Measurements from ENCODE around the gene VCP. TPM values are rescaled to one million over a fixed set of nuclear protein-coding genes. Genes with fewer than 3 reads are reported as not detected.

The VCP gene
- polyA plus RNA-seq, 2 of the 4 experiments (the other 2 are of a cell fraction): 390 to 428 TPM

DNA sequence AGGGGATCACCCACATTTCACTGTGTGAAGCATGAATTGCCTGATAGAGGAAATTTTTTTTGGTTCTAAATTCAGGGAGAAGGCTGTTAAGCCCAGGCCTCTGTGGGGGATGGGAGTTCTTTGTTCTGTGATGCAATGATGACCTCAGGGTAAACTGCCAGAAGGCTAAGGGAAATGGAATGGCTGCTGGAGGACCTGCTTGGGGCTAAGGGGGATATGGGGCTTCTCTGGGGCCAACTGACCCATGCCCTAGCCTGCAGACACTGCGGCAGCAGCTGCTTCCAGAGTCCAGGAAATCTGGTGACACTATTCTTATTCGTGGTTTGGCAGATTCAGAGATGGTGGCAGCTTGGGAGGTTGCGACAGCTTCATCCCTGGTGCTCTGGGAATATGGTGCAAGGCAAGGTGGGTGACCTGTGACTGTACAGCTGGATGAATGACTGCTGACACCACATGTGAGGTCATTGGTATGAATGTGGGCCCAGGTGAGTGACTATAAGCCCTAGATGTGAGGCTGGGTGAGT is 30.3 kb downstream of the VCP start:
- Histone ChIP-seq H3K4me3 (no peak overlapping the region), H3K4me2 (no peak overlapping the region), H3K4me1 (peaks cover 7% of the 10 kb centered on the region; the same call in 2 of the 3 replicates), H3K9me3 (no peaks in the 10 kb centered on the region), H3K27ac (no peak overlapping the region)
- no peak for TF ChIP-seq JUN (IDR thresholded peaks at IDR 0.05)
- no peak for TF ChIP-seq FOSB (CRISPR knock-in tag; IDR thresholded peaks at IDR 0.05)
- TF ChIP-seq, protein P1, sequence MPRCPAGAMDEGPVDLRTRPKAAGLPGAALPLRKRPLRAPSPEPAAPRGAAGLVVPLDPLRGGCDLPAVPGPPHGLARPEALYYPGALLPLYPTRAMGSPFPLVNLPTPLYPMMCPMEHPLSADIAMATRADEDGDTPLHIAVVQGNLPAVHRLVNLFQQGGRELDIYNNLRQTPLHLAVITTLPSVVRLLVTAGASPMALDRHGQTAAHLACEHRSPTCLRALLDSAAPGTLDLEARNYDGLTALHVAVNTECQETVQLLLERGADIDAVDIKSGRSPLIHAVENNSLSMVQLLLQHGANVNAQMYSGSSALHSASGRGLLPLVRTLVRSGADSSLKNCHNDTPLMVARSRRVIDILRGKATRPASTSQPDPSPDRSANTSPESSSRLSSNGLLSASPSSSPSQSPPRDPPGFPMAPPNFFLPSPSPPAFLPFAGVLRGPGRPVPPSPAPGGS (IDR thresholded peaks at IDR 0.05): no peak
- WGBS (ENCODE audit: missing lambda C conversion rate): 85% methylated on average over 3 of the region's 3 CpGs
- peak in 1 of 2 experiments; percentile 6; a peak in 2 of 6 replicates for ATAC-seq
- ChIA-PET CTCF (interaction anchor here (1.4 to 4.2 kb wide), 4 partner anchors 10 to 512 kb away, joined by 4 to 34 read pairs (median 13); no protein-coding TSS in a partner anchor), POLR2A (interaction anchor here (1.1 kb wide), 1 partner anchor 9 kb away, joined by 3 read pairs; no protein-coding TSS in a partner anchor)
- no peak for FAIRE-seq
- no peak for DNase-seq (ENCODE audit: low read depth in 1 of 2, low spot score in 1 of 2)

GRCh38 chr9:35035851-35036701 is 36.3 kb downstream of the VCP start:
- FAIRE-seq: no peak
- no peak for DNase-seq (ENCODE audit: low read depth in 1 of 2, low spot score in 1 of 2)
- no peaks in the 10 kb centered on the region for H3K4me1 ChIP-seq
- WGBS (ENCODE audit: missing lambda C conversion rate): 94% methylated on average over 44 of the region's 48 CpGs
- H3K4me3 ChIP-seq: no peak overlapping the region
- ChIA-PET POLR2A (interaction anchor here (0.8 kb wide), 1 partner anchor 37 kb away, joined by 3 read pairs; the partner anchor contains the start of gene VCP), CTCF (interaction anchor here (0.6 to 1.2 kb wide), 3 partner anchors 14 to 337 kb away, joined by 3 read pairs; no protein-coding TSS in a partner anchor)
- no peak overlapping the region for H3K27ac ChIP-seq
- H3K9me3 ChIP-seq: no peaks in the 10 kb centered on the region
- ATAC-seq: peak in 1 of 2 experiments; percentile 25; a peak in 2 of 6 replicates
- TF ChIP-seq ZC3H11A (IDR thresholded peaks at IDR 0.05) (no peak), ZNF302 (CRISPR knock-in tag; IDR thresholded peaks at IDR 0.05) (no peak), GATA3 (IDR thresholded peaks at IDR 0.05; ENCODE audit: borderline replicate concordance) (no peak), SMC3 (IDR thresholded peaks at IDR 0.05) (no peak), E2F6 (IDR thresholded peaks at IDR 0.05; ENCODE audit: borderline replicate concordance, low read depth) (no peak), RCOR1 (IDR thresholded peaks at IDR 0.05; ENCODE audit: low read depth, low read length) (no peak), RAD21 (conservative IDR thresholded peaks at IDR 0.05 in 1 of 2, IDR thresholded peaks at IDR 0.05 in 1 of 2) (no peak), HDAC2 (IDR thresholded peaks at IDR 0.05) (no peak), EHMT2 (IDR thresholded peaks at IDR 0.05; ENCODE audit: low read depth) (no peak), MAX (IDR thresholded peaks at IDR 0.05) (no peak), NPAS2 (CRISPR knock-in tag; IDR thresholded peaks at IDR 0.05; ENCODE audit: borderline replicate concordance) (no peak), ELK1 (IDR thresholded peaks at IDR 0.05; ENCODE audit: low read depth, low read length) (no peak), KDM1A (IDR thresholded peaks at IDR 0.05; ENCODE audit: low read depth) (no peak)
- H3K4me2 ChIP-seq: no peak overlapping the region

- Histone ChIP-seq H3K27ac (no peak overlapping the region), H3K4me3 (no peak overlapping the region), H3K4me2 (no peak overlapping the region), H3K4me1 (no peaks in the 10 kb centered on the region), H3K9me3 (0 out of 3 replicates have a peak, but pooled peaks cover 10% of the 10 kb centered on the region)
- DNase-seq (ENCODE audit: low read depth in 1 of 2, low spot score in 1 of 2): no peak
- CTCF ChIA-PET: interaction anchor here (1.0 to 1.3 kb wide), 3 partner anchors 35 to 49 kb away, joined by 3 read pairs; no protein-coding TSS in a partner anchor
- TF ChIP-seq NPAS2 (CRISPR knock-in tag; IDR thresholded peaks at IDR 0.05; ENCODE audit: borderline replicate concordance) (no peak), KDM5A (IDR thresholded peaks at IDR 0.05) (no peak), CEBPB (IDR thresholded peaks at IDR 0.05) (no peak), TFCP2L1 (CRISPR knock-in tag; IDR thresholded peaks at IDR 0.05) (no peak), ZC3H11A (IDR thresholded peaks at IDR 0.05) (no peak), SREBF2 (IDR thresholded peaks at IDR 0.05) (no peak), ZSCAN20 (CRISPR knock-in tag; IDR thresholded peaks at IDR 0.05) (no peak), FOSL2 (IDR thresholded peaks at IDR 0.05) (no peak), FOSL2 (CRISPR knock-in tag; IDR thresholded peaks at IDR 0.05) (no peak), HOXA7 (CRISPR knock-in tag; IDR thresholded peaks at IDR 0.05) (no peak), CBX8 (IDR thresholded peaks at IDR 0.05) (no peak), HEYL (CRISPR knock-in tag; IDR thresholded peaks at IDR 0.05) (no peak), RARB (CRISPR knock-in tag; IDR thresholded peaks at IDR 0.05) (no peak), JUNB (IDR thresholded peaks at IDR 0.05) (no peak), HOXB5 (CRISPR knock-in tag; IDR thresholded peaks at IDR 0.05) (no peak), ELK1 (IDR thresholded peaks at IDR 0.05; ENCODE audit: low read depth, low read length) (no peak), CHD4 (IDR thresholded peaks at IDR 0.05; ENCODE audit: borderline replicate concordance) (no peak)
- no peak for FAIRE-seq
- no peak for ATAC-seq
- POLR2A ChIA-PET: interaction anchor here (0.5 kb wide), 1 partner anchor 13 kb away, joined by 3 read pairs; no protein-coding TSS in a partner anchor
- 92% methylated on average over 2 of the region's 2 CpGs for WGBS (ENCODE audit: missing lambda C conversion rate)
Observed at GRCh38 chr9:35033101-35033500, 39.3 kb downstream of the VCP start.

All from A549 (cell line).